HG02623 (cell line): ENCODE data around the gene GPR161.
A peak's percentile ranks its signal among the peaks of the same experiment; 100 is the strongest.
"Not testable (repeated sequence)": the region's sequence is repeated elsewhere in the genome, so short reads cannot be mapped to it uniquely, and the experiment has no call there.

Experiments used
- ATAC-seq: cut with Tn5 transposase; IDR thresholded peaks from one replicate; pipeline ENCODE4 v1.9.1; 2021; ENCODE audit warnings: moderate library complexity; ENCODE audit not compliant: unreplicated experiment

Gene GPR161

GRCh38 chr1:168089326-168089978 is 47.3 kb downstream of the GPR161 start:
- ATAC-seq, result no peak

GRCh38 chr1:168088511-168089325 is 48.0 kb downstream of the GPR161 start:
- no peak for ATAC-seq

- ATAC-seq, result no peak
These were observed 49.0 kb downstream of the GPR161 start for GRCh38 chr1:168087696-168088095.

GRCh38 chr1:168086438-168086837 is 50.3 kb downstream of the GPR161 start:
- no peak for ATAC-seq

- ATAC-seq, result no peak
These were observed 51.3 kb downstream of the GPR161 start for GRCh38 chr1:168085401-168085872.

- no peak for ATAC-seq
These were observed 52.1 kb downstream of the GPR161 start for GRCh38 chr1:168084396-168085231.

GRCh38 chr1:168083456-168084325 is 53.0 kb downstream of the GPR161 start:
- no peak for ATAC-seq

- ATAC-seq, result peak; percentile 74
These were observed 54.5 kb downstream of the GPR161 start for GRCh38 chr1:168082008-168082876.

GRCh38 chr1:168081373-168082007 is 55.2 kb downstream of the GPR161 start:
- no peak for ATAC-seq

GRCh38 chr1:168079761-168080160 is 57.0 kb downstream of the GPR161 start:
- ATAC-seq, result no peak

GRCh38 chr1:168069384-168069783 is 67.3 kb downstream of the GPR161 start:
- no peak for ATAC-seq

GRCh38 chr1:168065506-168065905 is 71.2 kb downstream of the GPR161 start:
- ATAC-seq, result no peak

- ATAC-seq, result no peak
These were observed 72.5 kb downstream of the GPR161 start for GRCh38 chr1:168064216-168064615.

GRCh38 chr1:168057921-168058320 is 78.8 kb downstream of the GPR161 start:
- ATAC-seq, result no peak

- ATAC-seq, result no peak
These were observed 79.4 kb downstream of the GPR161 start for GRCh38 chr1:168057355-168057754.

- not testable (repeated sequence) for ATAC-seq
These were observed 80.6 kb downstream of the GPR161 start for GRCh38 chr1:168056152-168056551.

GRCh38 chr1:168054117-168054516 is 82.6 kb downstream of the GPR161 start:
- no peak for ATAC-seq

GRCh38 chr1:168053681-168054080 is 83.0 kb downstream of the GPR161 start:
- ATAC-seq, result no peak

GRCh38 chr1:168050880-168051279 is 85.8 kb downstream of the GPR161 start:
- no peak for ATAC-seq
